Bronchial epithelial cell (primary cell): ENCODE data around the gene CACNA1C. TPM values are rescaled to one million over a fixed set of nuclear protein-coding genes. Genes with fewer than 3 reads are reported as not detected.

Source experiments
- DNase-seq: peaks from one replicate; pipeline ENCODE4 v3.0.0-alpha.2; 2010; ENCODE audit warnings: low read depth
- FAIRE-seq: peaks from 2 replicates; lab custom pipeline; 2011; peaks lifted over from hg19 to GRCh38; lab: Jason Lieb, UNC
- H3K27me3 ChIP-seq: 2 replicates; pipeline ENCODE4 v1.5.1; 2011; ENCODE audit warnings: low read length; ENCODE audit not compliant: control insufficient read depth, insufficient read depth
- H3K36me3 ChIP-seq: 2 replicates; pipeline ENCODE4 v1.5.1; 2011; ENCODE audit warnings: low read length; ENCODE audit not compliant: control insufficient read depth, insufficient read depth
- H3K4me3 ChIP-seq: 2 replicates; pipeline ENCODE4 v1.5.1; 2011; ENCODE audit warnings: mild to moderate bottlenecking, low read depth, low read length, control low read depth
- CTCF ChIP-seq: IDR thresholded peaks from 2 replicates; pipeline ENCODE4 v1.5.1; 2011; ENCODE audit warnings: mild to moderate bottlenecking, moderate library complexity, low read length, control low read depth, inconsistent platforms; ENCODE audit not compliant: insufficient read depth, severe bottlenecking
- total RNA-seq: library from RNA; depleted of rRNA; stranded (reverse); fragments of >200 nt; gene quantifications from 2 replicates; pipeline ENCODE4 v1.2.1, GENCODE V29; 2014

CACNA1C gene
- total RNA-seq, 1 donor from 2014 or later, result not detected

GRCh38 chr12:2447861-2448260 lies 395.1 kb downstream of the CACNA1C start:
- Histone ChIP-seq H3K27me3 (no peaks in the 10 kb centered on the region), H3K36me3 (no peaks in the 10 kb centered on the region), H3K4me3 (no peak overlapping the region)
- DNase-seq (no peak), FAIRE-seq (no peak)
- no peak for TF ChIP-seq CTCF

GRCh38 chr12:2449586-2449985 lies 396.8 kb downstream of the CACNA1C start:
- DNase-seq (no peak), FAIRE-seq (no peak)
- H3K27me3 ChIP-seq, result no peaks in the 10 kb centered on the region
- no peak overlapping the region for H3K4me3 ChIP-seq
- no peak for TF ChIP-seq CTCF
- no peaks in the 10 kb centered on the region for H3K36me3 ChIP-seq

GRCh38 chr12:2450553-2450952 lies 397.8 kb downstream of the CACNA1C start:
- no peaks in the 10 kb centered on the region for H3K27me3 ChIP-seq
- FAIRE-seq, result no peak
- no peaks in the 10 kb centered on the region for H3K36me3 ChIP-seq

GRCh38 chr12:2451025-2451424 lies 398.2 kb downstream of the CACNA1C start:
- no peak for DNase-seq
- no peaks in the 10 kb centered on the region for H3K36me3 ChIP-seq
- no peak for FAIRE-seq
- H3K27me3 ChIP-seq, result no peaks in the 10 kb centered on the region
- no peak for TF ChIP-seq CTCF
- H3K4me3 ChIP-seq, result no peak overlapping the region

More at GRCh38 chr12:2450553-2450952, 397.8 kb downstream of the CACNA1C start:
- no peak overlapping the region for H3K4me3 ChIP-seq
- no peak for TF ChIP-seq CTCF
- DNase-seq, result no peak

- no peaks in the 10 kb centered on the region for H3K36me3 ChIP-seq
- H3K27me3 ChIP-seq, result no peaks in the 10 kb centered on the region
- no peak for DNase-seq
- no peak overlapping the region for H3K4me3 ChIP-seq
- no peak for TF ChIP-seq CTCF
- FAIRE-seq, result no peak
Observed at GRCh38 chr12:2451497-2451896, 398.7 kb downstream of the CACNA1C start.

- DNase-seq (no peak), FAIRE-seq (no peak)
- Histone ChIP-seq H3K27me3 (no peaks in the 10 kb centered on the region), H3K36me3 (no peaks in the 10 kb centered on the region), H3K4me3 (no peak overlapping the region)
- no peak for TF ChIP-seq CTCF
Observed at GRCh38 chr12:2453076-2453760, 400.4 kb downstream of the CACNA1C start.
